Measurements from ENCODE around the gene CRYBB2.
A peak's percentile ranks its signal among the peaks of the same experiment; 100 is the strongest.

CRYBB2 gene

DNA sequence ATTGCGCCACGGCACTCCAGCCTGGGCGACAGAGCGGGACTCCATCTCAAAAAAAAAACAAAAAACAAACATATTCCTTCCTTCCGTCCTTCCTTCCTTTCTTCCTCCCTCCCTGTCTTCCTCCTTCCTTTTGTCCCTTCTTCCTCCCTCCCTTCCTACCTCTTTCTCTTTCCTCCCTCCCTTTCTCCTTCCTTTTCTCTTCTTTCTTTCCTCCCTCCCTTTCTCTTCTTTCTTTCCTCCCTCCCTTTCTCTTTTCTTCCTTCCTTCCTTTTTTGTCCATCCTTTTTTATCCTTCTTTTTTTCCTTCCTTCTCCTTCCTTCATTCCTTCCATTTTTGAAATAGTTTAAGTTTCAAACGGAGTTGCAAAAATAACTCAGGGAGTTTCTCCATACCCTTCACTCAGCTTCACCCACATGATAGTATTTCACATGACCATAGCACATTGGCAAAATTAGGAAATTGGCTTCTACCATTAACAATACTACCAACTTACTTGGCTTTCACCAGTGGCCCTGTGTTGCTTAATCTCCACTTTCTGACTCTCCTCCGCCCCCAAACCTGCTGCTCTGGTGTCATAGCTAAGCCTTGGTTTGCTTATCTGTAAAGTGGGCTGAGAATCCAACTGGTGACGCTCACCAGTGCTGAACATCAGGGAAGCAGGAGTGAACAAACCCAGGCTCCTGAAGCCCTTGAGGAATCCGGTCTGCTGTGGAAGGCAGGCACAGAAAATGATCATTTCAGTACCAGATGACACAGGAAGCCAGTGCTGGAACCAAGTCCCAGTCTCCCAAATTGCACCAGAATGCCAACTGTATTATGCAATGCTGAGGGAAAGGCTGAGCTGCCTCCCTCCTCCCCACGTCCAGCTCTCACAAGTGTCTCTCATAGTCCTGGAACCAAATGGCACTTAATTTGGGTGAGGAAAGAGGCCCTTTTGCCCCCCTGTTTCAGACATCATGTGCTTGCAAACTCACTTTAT, 37.0 kb upstream of the CRYBB2 start:
- Mint-ChIP-seq H3K4me1 (peaks cover 6% of the 10 kb centered on the region), H3K27ac (peak overlapping the region in 1 of 3 experiments; percentile 94), H3K4me3 (no peak overlapping the region), H3K9me3 (peaks cover 7% of the 10 kb centered on the region), H3K36me3 (ENCODE audit: low read depth) (peaks cover 52% of the 10 kb centered on the region), H3K27me3 (ENCODE audit: low read depth) (no peaks in the 10 kb centered on the region)
- TF ChIP-seq, protein P1, sequence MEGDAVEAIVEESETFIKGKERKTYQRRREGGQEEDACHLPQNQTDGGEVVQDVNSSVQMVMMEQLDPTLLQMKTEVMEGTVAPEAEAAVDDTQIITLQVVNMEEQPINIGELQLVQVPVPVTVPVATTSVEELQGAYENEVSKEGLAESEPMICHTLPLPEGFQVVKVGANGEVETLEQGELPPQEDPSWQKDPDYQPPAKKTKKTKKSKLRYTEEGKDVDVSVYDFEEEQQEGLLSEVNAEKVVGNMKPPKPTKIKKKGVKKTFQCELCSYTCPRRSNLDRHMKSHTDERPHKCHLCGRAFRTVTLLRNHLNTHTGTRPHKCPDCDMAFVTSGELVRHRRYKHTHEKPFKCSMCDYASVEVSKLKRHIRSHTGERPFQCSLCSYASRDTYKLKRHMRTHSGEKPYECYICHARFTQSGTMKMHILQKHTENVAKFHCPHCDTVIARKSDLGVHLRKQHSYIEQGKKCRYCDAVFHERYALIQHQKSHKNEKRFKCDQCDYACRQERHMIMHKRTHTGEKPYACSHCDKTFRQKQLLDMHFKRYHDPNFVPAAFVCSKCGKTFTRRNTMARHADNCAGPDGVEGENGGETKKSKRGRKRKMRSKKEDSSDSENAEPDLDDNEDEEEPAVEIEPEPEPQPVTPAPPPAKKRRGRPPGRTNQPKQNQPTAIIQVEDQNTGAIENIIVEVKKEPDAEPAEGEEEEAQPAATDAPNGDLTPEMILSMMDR (IDR thresholded peaks at IDR 0.05; ENCODE audit: unreplicated experiment in 3 of 3) = no peak

DNA sequence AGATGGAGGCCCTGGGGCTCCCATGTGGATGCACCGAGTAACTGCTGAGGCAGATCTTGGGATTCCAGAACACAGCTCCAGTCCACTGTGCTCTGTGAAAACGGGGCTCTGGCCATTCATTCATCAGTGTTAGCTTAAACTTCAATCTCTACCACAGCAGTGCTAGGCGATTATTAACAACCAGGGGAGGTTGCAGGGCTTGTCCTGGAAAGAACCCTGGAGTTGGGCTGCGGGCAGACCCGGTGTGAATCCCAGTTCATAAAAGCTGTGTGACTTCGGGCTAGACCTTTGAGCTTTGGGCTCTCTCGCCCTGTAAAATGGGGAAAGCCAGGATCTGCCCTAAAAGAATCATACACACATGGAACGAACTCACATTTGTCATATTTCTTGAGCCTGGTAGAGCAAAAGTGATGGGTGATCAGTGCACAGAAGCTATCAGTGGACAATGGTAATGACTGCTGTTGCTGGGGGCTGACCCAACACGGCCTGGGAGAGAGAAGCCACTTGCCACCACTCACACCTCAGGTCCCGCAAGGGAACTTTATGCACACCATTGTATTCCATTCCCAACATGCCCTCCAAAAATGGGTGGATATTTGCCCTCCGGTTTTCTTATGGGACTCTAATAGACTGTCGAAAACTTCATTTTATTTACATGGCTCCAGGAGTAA, 35.4 kb upstream of the CRYBB2 start:
- Mint-ChIP-seq H3K27me3 (ENCODE audit: low read depth) (no peaks in the 10 kb centered on the region), H3K4me1 (peaks cover 6% of the 10 kb centered on the region), H3K27ac (peak overlapping the region in 2 of 3 experiments; percentile 47 to 94), H3K4me3 (no peak overlapping the region), H3K9me3 (peaks cover 7% of the 10 kb centered on the region), H3K36me3 (ENCODE audit: low read depth) (peaks cover 60% of the 10 kb centered on the region)
- TF ChIP-seq, protein P1 (IDR thresholded peaks at IDR 0.05; ENCODE audit: unreplicated experiment in 3 of 3) = no peak

DNA sequence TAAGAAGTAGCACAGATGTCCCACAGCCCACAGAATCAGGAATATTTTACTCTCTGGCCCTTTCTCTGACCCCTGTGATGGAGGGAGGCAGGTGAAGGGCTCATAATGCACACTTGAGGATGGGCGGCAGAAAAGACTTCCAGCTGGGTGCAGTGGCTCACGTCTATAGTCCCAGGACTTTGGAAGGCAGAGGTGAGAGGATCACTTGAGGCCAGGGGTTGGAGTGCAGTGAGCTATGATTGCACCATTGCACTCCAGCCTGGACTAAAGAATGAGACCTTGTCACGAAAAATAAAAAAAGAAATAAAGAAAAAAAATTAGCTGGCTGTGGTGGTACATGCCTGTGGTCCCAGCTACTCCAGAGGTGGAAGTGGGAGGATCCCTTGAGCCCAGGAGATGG, 33.3 kb upstream of the CRYBB2 start:
- Mint-ChIP-seq H3K36me3 (ENCODE audit: low read depth) (peaks cover 64% of the 10 kb centered on the region), H3K9me3 (no peaks in the 10 kb centered on the region), H3K4me1 (peaks cover 6% of the 10 kb centered on the region), H3K4me3 (no peak overlapping the region), H3K27ac (no peak overlapping the region), H3K27me3 (ENCODE audit: low read depth) (no peaks in the 10 kb centered on the region)
- TF ChIP-seq, protein P1 (IDR thresholded peaks at IDR 0.05; ENCODE audit: unreplicated experiment in 3 of 3) = no peak

DNA sequence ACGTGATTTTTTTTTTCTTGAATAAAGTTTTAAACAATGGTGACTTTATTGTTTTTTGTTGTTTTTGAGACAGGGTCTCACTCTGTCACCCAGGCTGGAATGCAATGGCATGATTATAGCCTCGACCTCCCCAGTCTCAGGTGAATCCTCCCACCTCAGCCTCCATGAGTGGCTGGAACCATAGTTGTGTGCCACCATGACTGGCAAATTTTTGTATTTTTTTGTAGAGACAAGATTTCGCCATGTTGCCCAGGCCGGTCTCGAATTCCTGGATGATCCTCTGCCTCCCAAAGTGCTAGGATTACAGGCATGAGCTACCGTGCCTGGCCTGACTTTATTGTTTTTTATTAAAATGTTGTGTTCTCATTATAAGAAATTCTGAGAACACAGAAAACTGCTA, 32.0 kb upstream of the CRYBB2 start:
- no peak overlapping the region for H3K27ac Mint-ChIP-seq
- no peaks in the 10 kb centered on the region for H3K9me3 Mint-ChIP-seq
- H3K27me3 Mint-ChIP-seq (ENCODE audit: low read depth) = no peaks in the 10 kb centered on the region
- H3K4me3 Mint-ChIP-seq = no peak overlapping the region
- TF ChIP-seq, protein P1 (IDR thresholded peaks at IDR 0.05; ENCODE audit: unreplicated experiment in 3 of 3) = no peak
- peaks cover 55% of the 10 kb centered on the region for H3K36me3 Mint-ChIP-seq (ENCODE audit: low read depth)
- peaks cover 6% of the 10 kb centered on the region for H3K4me1 Mint-ChIP-seq

DNA sequence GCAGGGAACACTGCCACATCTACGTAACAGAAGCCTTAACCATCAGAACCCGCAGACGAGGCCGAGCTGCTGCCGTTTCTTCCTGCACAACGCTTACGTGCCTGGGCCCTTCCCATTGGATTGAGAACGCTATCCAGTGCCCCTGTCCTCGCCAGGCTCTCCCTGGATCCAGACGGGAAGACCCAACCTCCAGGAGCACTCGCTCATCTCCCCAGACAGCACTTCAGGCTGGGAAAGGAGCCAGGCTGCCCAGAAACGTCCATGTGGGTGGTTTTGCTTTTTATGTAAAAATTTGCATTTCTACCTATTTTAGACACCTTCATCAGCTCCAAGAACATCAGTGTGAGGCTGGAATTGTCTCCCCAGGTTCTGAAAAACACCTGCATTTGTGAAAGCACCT, 27.0 kb upstream of the CRYBB2 start:
- no peaks in the 10 kb centered on the region for H3K27me3 Mint-ChIP-seq (ENCODE audit: low read depth)
- H3K9me3 Mint-ChIP-seq = no peaks in the 10 kb centered on the region
- H3K4me3 Mint-ChIP-seq = no peak overlapping the region
- no peak overlapping the region for H3K27ac Mint-ChIP-seq
- TF ChIP-seq, protein P1 (IDR thresholded peaks at IDR 0.05; ENCODE audit: unreplicated experiment in 3 of 3) = no peak
- peaks cover 49% of the 10 kb centered on the region for H3K36me3 Mint-ChIP-seq (ENCODE audit: low read depth)
- no peaks in the 10 kb centered on the region for H3K4me1 Mint-ChIP-seq

All from nephron (organoid).